Stimulated activated CD8-positive, alpha-beta memory T cell treated with anti-CD3 and anti-CD28 coated beads, Interleukin-2, amount 100 ng/mL, for 48 hours (primary cell): ENCODE data around the gene PHGDH.
"Not testable (repeated sequence)": the region's sequence is repeated elsewhere in the genome, so short reads cannot be mapped to it uniquely, and the experiment has no call there.

Experiments
- DNase-seq, 2 donors: peaks; one replicate each; pipeline ENCODE4 v3.0.0-alpha.2; 2020; ENCODE audit warnings: low read depth in 2 of 2

Gene PHGDH

GRCh38 chr1:119762953-119763352 lies 51.2 kb downstream of the PHGDH start:
- no peak for DNase-seq

DNA sequence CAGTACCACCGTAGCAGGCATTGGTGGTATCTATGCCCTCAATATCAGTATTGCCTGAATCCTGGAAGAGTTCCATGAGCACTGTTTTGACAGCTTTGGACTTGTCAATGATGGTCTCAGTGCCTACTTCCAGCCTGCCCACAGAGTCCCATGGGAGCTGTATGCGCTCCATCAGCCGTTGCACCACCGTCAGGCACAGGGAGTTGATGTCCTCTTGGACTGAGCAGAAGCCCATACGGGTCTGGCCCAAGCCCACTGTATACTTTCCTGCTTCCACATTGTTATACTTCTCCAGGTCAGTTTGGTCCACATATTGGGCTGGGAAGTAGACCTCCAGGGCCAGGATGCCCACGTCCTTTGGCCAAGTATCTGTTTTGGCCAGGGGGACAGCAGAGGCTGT lies 52.5 kb downstream of the PHGDH start:
- DNase-seq: no peak

GRCh38 chr1:119766374-119766794 lies 54.6 kb downstream of the PHGDH start:
- no peak for DNase-seq

DNA sequence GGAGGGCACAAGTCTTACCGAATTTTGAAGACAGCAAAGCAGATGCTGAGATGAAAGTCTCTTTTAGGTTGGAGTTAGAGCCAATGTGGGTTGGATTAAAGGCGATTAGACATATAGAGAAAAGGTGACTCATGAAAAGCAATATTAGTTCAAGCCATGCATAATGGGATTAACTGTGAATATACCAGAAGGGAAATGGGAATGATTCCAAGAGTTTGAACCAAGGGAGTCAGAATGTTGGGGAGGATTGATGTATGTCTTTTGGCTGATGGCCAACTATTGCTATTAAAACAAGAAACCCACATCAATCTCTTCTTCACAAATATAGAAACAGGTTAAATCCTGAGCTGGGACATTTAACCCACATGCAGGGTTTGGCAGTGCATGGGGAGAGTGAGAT lies 55.8 kb downstream of the PHGDH start:
- DNase-seq: no peak

- no peak for DNase-seq
Observed at GRCh38 chr1:119768778-119769177, 57.0 kb downstream of the PHGDH start, which contains the start of gene HMGCS2. TSS of gene HMGCS2 (minus strand) at chr1:119768905. CDS start at chr1:119768844, 61 bp downstream.

GRCh38 chr1:119771016-119771415 lies 59.3 kb downstream of the PHGDH start:
- DNase-seq: no peak

DNA sequence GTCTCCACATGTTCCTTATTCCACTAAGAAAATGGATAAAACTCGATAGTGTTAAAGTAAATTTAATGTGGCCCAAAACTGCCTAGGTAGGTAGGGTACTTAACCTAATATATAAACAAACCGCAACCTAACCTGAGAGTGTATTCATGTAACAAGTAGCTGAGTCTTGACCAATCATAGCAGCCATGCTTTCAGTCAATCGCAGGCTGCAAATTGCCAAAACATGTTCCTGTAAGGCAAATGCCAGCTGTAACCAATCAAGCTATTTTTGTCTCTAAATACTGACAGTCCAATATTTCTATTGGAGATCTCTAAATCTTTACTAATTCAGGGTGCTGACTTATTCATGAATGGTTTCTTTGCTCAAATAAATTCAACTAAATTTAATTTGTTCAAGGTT lies 60.0 kb downstream of the PHGDH start:
- no peak for DNase-seq

- no peak for DNase-seq
Observed at GRCh38 chr1:119772298-119772697, 60.6 kb downstream of the PHGDH start.

DNA sequence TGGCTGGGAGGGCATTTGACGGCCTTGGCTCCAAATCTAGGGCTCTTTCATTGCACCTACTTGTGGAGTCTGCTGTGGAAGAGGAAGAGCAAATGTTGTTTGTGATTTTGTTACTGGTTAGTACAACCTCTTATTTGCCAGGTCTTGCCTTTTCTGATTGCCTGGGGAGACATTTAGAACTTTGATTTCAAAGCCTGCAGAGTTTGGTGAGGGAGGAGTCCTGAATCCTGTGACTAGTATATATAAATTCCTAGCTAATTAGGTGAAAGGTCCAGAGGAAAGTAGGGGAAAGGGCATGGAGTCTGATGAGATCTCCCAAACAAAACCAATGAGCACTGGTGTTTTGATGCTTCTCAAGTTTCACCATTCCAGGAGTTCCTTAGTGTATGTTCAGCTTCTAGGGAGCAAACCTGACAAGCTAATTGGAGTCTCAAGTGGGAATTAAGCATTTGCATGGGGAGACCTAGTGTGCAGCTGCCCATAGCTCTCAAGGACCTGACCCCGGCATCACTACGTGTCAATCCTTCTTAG lies 62.0 kb downstream of the PHGDH start:
- no peak for DNase-seq

- no peak for DNase-seq
Observed at GRCh38 chr1:119774746-119775490, 63.2 kb downstream of the PHGDH start.

DNA sequence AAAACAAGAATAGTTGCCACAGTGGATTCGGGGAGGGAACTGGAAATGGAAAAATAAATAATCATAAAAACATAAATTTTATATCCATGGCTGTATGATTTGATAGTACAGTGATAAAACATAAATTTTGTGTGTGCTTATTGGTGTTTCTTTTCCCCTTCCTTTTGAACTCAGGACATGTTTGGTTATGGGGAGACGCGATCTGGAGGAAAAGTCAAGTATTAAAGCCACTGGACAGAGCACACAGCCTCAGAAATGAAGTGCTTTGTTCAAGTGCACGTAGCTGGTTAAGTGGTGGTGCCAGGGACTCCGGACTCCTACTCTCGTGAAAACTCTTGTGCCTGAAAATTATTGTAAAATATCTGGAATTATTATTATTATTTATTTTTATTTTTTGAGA lies 66.6 kb downstream of the PHGDH start:
- no peak for DNase-seq

DNA sequence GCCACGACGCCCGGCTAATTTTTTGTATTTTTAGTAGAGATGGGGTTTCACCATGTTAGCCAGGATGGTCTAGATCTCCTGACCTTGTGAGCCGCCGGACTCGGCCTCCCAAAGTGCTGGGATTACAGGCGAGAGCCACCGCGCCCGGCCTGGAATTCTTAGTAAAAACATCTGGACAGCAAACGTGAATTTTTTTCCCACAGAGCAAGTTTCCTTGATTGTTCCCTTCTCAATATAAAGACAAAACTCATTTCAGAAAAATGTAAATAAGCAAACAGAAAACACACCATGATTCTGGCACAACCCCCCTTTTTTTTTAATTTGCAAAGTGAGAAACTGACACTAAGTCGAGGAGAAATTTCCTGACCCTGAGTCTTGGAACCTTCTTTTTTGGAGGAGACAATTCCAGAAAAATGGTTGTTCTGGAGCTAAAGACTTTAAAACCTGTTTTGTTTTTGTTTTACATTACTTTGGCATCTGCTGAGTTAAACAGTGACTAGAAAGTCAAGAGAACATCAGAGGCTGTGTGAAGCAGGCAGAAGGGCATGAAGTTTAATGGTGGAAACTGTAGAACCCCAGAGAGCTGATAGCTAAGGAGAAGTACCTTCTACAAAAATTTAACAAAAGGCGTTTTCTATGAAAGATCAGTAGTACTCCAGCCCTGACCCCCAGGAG lies 67.3 kb downstream of the PHGDH start:
- no peak for DNase-seq

- no peak for DNase-seq
Observed at GRCh38 chr1:119779869-119780356, 68.2 kb downstream of the PHGDH start.

DNA sequence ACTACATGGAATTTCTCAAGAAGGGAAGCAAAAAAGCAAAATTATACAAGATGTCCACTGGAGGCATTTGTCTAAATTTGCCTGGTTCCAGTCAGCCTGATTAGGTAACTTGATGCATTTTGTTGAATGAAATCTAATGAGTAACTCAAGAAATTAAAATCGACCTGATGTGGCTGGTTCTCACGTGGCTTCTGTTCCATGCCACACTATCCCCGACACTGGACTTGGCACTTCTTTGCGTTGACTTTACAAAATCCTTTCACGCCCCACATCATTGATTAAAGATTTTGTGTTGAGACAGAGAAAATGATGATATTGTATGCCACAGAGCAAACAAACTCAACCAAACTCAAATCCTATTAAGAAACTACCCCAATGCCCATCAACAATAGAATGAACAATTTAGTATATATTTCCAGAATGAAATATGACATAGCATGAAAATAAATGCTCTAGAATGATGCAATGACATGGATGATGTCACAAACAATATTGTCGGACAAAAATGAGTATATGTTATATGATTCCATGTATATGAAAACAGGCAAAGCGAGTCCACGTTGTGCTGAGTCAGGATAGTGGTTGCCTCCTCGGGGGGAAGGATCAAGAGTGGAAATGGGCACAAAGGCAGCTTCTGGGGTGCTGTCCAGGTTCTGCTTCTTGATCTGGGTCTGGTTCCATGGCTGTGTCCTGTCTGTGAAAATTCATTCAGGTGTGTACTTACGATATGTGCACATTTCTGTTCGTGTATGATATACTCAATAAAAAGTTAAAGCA lies 69.9 kb downstream of the PHGDH start:
- no peak for DNase-seq

DNA sequence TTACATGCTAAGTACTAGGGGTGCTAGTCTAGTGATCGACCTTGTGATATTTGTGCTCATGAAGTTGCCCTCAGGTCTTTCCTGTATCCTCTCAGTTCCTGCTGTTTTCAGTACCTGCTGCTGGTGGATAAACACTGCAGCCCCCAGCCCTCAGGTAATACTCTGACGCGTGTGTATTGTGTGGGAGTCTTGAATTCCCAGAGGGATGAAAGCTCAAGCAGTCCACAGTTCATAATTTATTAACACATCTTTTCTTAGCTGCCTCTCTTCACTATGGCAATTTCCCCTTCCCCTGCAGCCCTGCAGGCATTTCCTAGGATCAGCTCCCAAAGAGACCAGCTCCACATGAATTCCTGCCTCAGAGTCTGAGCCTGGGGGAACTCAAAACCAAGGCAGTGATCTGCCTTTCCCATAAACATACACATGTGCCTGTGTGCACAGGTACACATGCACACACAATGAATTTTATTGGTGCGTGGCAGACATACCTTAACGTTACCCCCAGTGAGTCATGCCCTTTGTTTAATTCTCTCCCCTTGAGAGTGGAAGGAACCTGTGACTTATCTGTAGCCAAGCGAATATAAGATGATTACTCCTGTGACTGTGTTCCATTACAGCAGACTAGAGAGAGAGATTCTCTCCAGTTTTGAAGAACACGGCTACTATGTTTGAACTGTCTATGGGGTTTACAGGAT lies 71.0 kb downstream of the PHGDH start:
- no peak for DNase-seq

DNA sequence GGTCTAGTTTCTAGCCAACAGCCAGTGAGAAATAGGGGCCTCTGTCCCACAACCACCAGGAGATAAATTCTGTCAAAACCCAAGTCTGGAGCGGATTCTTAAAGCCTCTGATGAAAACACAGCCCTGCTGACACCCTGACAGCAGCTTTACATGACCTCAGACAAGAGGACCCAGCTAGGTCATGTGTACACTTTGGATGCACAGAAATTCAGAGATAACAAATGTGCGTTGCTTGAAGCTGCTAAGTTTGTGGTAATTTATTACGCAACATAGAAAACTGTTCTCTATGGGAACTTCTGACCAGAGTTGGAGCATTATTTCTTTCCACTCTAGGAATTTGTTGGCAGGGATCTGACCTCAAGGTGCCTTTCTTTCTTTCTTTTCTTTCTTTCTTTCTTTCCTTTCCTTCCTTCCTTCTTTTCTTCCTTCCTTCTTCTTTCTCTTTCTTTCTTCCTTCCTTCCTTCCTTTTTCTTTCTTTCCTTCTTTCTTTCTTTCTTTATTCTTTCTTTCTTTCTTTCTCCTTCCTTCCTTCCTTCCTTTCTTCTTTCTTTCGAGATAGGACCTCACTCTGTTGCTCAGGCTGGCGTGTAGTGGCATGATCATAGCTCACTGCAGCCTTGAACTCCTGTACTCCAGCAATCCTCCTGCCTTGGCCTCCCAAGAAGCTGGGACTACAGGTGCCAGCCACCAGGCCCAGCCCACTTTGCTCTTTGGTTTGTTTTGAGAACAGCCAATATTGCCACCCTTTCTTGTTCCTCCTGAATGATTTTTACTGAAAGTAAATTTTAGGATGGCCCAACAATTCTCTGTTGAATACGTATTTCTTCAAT lies 71.8 kb downstream of the PHGDH start:
- DNase-seq: no peak

DNA sequence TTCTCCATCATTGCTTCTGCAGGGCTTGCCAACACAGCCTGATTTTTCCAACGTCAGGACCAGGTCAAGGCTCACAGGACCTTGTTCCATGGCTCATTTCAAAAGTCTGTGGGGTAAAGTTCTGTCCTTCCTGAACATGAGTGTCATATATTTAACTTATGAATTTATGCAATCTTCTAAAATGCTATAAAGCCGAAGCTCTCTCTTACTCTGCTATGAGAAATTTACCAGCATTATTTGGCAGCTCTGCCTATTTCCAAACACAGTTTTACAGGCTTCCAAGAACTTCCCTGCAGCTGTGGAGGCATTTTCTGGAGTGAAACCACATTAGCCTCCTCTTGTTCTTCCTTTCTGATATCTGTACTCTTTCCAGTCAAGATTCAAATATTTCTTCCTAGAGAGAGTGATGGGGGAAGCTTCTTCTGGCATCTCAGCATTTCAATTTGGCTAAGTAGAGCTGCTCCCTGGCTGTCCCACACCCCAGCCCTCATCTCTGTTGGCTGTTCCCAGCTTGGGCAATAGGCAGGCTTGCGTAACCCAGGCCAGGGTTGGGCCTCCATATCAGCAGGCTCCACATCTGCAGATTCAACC lies 72.6 kb downstream of the PHGDH start:
- DNase-seq: no peak

DNA sequence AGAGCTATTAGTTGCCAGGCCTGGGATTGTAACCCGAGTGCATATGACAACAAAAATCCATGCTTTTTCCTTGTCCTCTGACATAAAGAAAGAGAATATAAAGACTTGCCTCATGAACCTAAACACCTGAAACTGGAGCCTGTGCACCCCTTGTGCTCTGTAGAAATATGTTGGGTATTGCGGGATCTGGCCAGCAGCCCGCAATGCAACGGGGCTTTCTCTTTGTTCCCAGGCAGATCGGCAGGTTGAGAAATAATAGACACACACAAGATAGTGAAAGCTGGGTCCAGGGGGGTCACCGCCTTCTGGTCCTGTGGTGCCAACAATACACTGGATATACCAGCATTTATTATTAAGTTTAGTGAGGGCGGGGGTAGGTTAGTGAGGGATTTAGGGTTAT lies 74.3 kb downstream of the PHGDH start:
- not testable (repeated sequence) for DNase-seq

- DNase-seq: not testable (repeated sequence)
Observed at GRCh38 chr1:119786473-119787050, 74.8 kb downstream of the PHGDH start.

GRCh38 chr1:119787776-119788175 lies 76.0 kb downstream of the PHGDH start:
- DNase-seq: no peak
